Measurements from ENCODE around the gene ARMC6.
A peak's percentile ranks its signal among the peaks of the same experiment; 100 is the strongest.

ARMC6 gene

DNA sequence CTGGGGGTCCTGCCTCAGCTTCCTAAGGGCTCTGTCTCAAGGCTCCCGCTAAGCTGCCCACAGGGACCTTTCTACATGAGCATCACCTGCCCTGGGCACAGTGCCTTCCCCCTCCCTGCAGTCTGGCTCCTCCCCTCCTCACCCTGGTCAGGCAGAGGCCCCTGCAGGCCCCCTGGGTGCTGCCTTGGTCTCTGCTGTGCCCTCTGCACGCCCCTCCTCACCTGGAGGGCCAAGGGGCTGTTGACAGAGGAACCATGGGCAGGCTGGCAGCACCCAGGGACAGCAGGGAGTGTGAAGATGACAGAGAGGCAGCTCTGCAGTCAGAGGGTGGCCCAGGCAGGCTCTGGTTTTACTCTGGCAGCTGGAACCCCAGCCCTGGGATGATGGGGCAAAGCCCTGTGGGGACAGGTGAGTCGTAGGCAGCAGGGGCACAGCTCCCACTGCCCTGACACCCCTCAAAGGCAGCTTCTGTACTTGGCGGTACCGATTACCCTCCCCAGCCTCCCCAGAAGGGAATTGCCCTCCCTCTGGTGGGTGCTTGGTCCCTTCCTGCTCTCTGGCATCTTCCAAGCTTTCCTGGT is 43.2 kb upstream of the ARMC6 start:
- H3K4me3 ChIP-seq = no peak overlapping the region
- TF ChIP-seq, protein P1, sequence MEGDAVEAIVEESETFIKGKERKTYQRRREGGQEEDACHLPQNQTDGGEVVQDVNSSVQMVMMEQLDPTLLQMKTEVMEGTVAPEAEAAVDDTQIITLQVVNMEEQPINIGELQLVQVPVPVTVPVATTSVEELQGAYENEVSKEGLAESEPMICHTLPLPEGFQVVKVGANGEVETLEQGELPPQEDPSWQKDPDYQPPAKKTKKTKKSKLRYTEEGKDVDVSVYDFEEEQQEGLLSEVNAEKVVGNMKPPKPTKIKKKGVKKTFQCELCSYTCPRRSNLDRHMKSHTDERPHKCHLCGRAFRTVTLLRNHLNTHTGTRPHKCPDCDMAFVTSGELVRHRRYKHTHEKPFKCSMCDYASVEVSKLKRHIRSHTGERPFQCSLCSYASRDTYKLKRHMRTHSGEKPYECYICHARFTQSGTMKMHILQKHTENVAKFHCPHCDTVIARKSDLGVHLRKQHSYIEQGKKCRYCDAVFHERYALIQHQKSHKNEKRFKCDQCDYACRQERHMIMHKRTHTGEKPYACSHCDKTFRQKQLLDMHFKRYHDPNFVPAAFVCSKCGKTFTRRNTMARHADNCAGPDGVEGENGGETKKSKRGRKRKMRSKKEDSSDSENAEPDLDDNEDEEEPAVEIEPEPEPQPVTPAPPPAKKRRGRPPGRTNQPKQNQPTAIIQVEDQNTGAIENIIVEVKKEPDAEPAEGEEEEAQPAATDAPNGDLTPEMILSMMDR (IDR thresholded peaks at IDR 0.05) = no peak
- no peaks in the 10 kb centered on the region for H3K27me3 ChIP-seq
- DNase-seq = no peak
- H3K27ac ChIP-seq = no peak overlapping the region
- intact Hi-C loops (cut with DNase I; ENCODE audit: low total_unique reads) = no loop called here
- peaks cover 24 to 51% (median 34%) of the 10 kb centered on the region in 3 donors for H3K36me3 ChIP-seq
- H3K9me3 ChIP-seq = no peaks in the 10 kb centered on the region
- no peaks in the 10 kb centered on the region for H3K4me1 ChIP-seq

DNA sequence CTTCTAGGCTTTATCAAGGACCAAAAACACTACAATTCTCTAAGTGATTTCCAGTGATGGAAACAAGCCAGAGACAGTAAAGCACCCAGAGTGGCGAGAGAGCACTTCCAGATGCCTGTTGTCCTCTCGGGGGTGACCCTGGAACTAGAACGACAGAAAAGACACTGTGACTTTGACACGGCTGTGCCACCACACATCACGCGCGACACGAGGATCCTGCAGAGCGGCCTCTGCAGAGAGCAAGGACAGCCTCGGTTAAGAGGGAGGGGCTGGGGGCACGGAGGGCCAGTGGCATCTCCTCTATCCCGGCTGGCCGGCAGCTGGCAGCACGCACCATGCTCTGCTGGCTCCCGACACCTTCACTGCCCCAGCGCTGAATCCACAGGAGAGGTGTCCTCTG is 42.4 kb upstream of the ARMC6 start:
- no peak overlapping the region for H3K27ac ChIP-seq
- peaks cover 24 to 58% (median 41%) of the 10 kb centered on the region in 3 donors for H3K36me3 ChIP-seq
- TF ChIP-seq, protein P1 (IDR thresholded peaks at IDR 0.05) = no peak
- no peak for DNase-seq
- no peaks in the 10 kb centered on the region for H3K4me1 ChIP-seq
- H3K9me3 ChIP-seq = no peaks in the 10 kb centered on the region
- no peaks in the 10 kb centered on the region for H3K27me3 ChIP-seq
- intact Hi-C loops (cut with DNase I; ENCODE audit: low total_unique reads) = no loop called here
- no peak overlapping the region for H3K4me3 ChIP-seq

DNA sequence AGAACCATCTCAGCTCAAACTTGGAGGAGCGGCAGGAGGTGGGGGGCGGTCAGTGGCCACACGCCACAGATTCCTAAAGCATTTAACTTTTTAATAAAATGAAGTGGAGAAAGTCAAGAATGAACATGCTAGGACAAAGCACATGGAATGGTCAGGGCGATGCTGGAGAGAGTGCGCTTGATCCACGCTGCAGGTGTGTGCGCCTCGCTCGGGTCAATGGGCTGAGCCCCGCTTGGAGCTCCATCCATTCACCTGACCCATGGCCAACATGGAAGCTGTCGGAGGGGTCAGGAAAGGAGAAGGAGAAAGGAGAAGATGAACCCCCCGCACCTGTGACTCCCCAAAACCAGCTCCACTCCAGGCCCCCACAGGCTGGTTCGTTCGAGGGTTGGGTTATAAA is 41.9 kb upstream of the ARMC6 start:
- no peaks in the 10 kb centered on the region for H3K27me3 ChIP-seq
- no peaks in the 10 kb centered on the region for H3K4me1 ChIP-seq
- DNase-seq = no peak
- no peak overlapping the region for H3K4me3 ChIP-seq
- TF ChIP-seq, protein P1 (IDR thresholded peaks at IDR 0.05) = no peak
- H3K9me3 ChIP-seq = no peaks in the 10 kb centered on the region
- no peak overlapping the region for H3K27ac ChIP-seq
- intact Hi-C loops (cut with DNase I; ENCODE audit: low total_unique reads) = no loop called here
- peaks cover 24 to 63% (median 44%) of the 10 kb centered on the region in 3 donors for H3K36me3 ChIP-seq

DNA sequence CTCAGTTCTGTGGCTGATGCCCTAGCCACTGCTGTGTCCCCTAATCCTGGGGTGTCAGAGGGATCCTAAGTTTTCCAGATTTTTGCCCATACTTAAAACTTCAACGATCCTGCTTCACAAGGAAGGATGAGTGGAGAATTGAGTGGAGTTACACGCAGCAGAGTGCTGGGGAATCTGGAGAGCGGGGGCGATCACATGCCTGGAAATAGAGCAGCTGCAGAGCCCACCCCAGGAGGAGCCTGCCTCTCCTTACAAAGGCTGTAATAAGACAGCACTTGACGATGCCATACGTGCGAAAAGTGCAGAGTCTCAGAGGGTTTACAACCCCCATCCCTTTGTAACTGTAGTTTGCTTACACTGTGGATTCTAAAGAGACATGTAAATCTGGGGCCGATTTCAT is 40.7 kb upstream of the ARMC6 start:
- no peak overlapping the region for H3K4me3 ChIP-seq
- H3K36me3 ChIP-seq = peaks cover 24 to 75% (median 51%) of the 10 kb centered on the region in 3 donors
- H3K27ac ChIP-seq = no peak overlapping the region

DNA sequence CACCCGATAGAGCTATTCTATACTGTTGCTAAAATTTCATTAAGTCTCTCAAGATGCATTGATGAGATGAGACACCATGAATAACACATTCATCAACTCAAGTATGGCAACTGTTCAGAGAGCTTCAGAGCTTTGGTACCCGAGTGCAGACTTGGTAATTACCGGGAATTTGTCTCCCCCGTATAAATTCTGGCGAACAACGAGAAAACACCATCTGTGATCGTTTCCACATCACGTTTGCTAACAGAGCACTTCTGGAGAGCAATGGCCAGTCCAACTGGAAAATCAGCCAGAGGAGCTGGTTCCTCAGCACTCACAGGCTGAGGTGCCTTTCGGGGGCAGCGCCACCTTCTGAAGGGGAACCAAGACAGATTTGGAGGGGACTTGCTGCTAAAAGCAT is 40.3 kb upstream of the ARMC6 start:
- intact Hi-C loops (cut with DNase I; ENCODE audit: low total_unique reads) = no loop called here
- no peak overlapping the region for H3K27ac ChIP-seq
- H3K9me3 ChIP-seq = no peaks in the 10 kb centered on the region
- H3K4me1 ChIP-seq = no peaks in the 10 kb centered on the region
- DNase-seq = no peak
- TF ChIP-seq, protein P1 (IDR thresholded peaks at IDR 0.05) = no peak
- no peak overlapping the region for H3K4me3 ChIP-seq
- H3K27me3 ChIP-seq = no peaks in the 10 kb centered on the region
- H3K36me3 ChIP-seq = peaks cover 24 to 79% (median 55%) of the 10 kb centered on the region in 3 donors

More for the DNA sequence above, 40.7 kb upstream of the ARMC6 start:
- H3K4me1 ChIP-seq = no peaks in the 10 kb centered on the region
- TF ChIP-seq, protein P1 (IDR thresholded peaks at IDR 0.05) = no peak
- DNase-seq = no peak
- H3K9me3 ChIP-seq = no peaks in the 10 kb centered on the region
- H3K27me3 ChIP-seq = no peaks in the 10 kb centered on the region
- intact Hi-C loops (cut with DNase I; ENCODE audit: low total_unique reads) = no loop called here

DNA sequence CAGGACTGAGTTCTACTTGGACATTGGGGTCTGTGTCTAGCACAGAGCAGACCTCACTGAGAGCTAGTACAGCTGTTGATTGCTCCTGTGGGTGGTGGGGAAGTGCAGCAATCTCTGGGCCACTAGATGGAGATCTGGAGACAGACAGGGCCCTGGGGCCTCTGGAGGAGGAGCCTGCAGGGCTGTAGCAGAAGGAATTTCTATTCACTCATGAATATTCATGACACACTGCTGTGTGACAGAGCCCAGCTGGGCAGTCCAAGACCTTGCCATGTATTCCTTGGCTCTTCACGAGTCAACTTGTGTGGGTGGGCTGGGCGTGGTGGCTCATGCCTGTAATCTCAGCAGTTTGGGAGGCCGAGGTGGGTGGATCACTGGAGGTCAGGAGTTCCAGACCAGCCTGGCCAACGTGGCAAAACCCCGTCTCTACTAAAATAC is 37.6 kb upstream of the ARMC6 start:
- Histone ChIP-seq H3K4me3 (no peak overlapping the region), H3K36me3 (peaks cover 33 to 98% (median 73%) of the 10 kb centered on the region in 3 donors), H3K27me3 (no peaks in the 10 kb centered on the region), H3K9me3 (no peaks in the 10 kb centered on the region), H3K27ac (no peak overlapping the region), H3K4me1 (no peaks in the 10 kb centered on the region)
- TF ChIP-seq, protein P1 (IDR thresholded peaks at IDR 0.05) = peak in 1 of 2 experiments; percentile 14
- intact Hi-C loops (cut with DNase I; ENCODE audit: low total_unique reads) = no loop called here
- no peak for DNase-seq

Data from tibial artery (tissue), 4 donors.